Gastrocnemius medialis (tissue), 4 donors: ENCODE measurements around the gene MANF. TPM values are rescaled to one million over a fixed set of nuclear protein-coding genes. Genes with fewer than 3 reads are reported as not detected.

Experiments
- ATAC-seq, 2 donors: fragments of 150-250 bp; one replicate each; pipeline ENCODE4 v1.9.1; 2016
- DNase-seq, 2 donors: peaks; one replicate each; pipeline ENCODE4 v3.0.0-alpha.2; 2019
- H3K27ac ChIP-seq, 4 donors: fragments of 200-600 bp; sonication (generic); 1 replicate in 1 of 4; 2 replicates in 3 of 4; pipeline ENCODE4 v1.5.1; 2016 to 2018; ENCODE audit warnings: mild to moderate bottlenecking in 2 of 4, moderate library complexity in 1 of 4
- H3K27me3 ChIP-seq, 3 donors: fragments of 200-600 bp; sonication (generic) in 2 of 3; 1 replicate in 1 of 3; 2 replicates in 2 of 3; pipeline versions ENCODE4 v1.5.1 to v1.6.0; 2016 to 2019; ENCODE audit warnings: mild to moderate bottlenecking in 1 of 3, moderate library complexity in 1 of 3
- H3K36me3 ChIP-seq, 2 donors: fragments of 200-600 bp; sonication (generic) in 1 of 2; one replicate each; pipeline ENCODE4 v1.5.1; 2017 to 2018
- H3K4me1 ChIP-seq, 2 donors: fragments of 200-600 bp; sonication (generic) in 1 of 2; one replicate each; pipeline ENCODE4 v1.5.1; 2016 to 2017; ENCODE audit warnings: mild to moderate bottlenecking in 2 of 2
- H3K4me3 ChIP-seq, 4 donors: fragments of 200-600 bp; sonication (generic) in 3 of 4; 1 replicate in 1 of 4; 2 replicates in 3 of 4; pipeline ENCODE4 v1.5.1; 2016 to 2019; ENCODE audit warnings: mild to moderate bottlenecking in 2 of 4
- H3K9me3 ChIP-seq, 3 donors: fragments of 200-600 bp; sonication (generic) in 2 of 3; 1 replicate in 1 of 3; 2 replicates in 2 of 3; pipeline ENCODE4 v1.5.1; 2016 to 2019
- POLR2A ChIP-seq, 2 donors: fragments of 450-650 bp; IDR thresholded peaks; one replicate each; pipeline ENCODE4 v1.6.1; 2017; ENCODE audit warnings: antibody characterized with exemption in 2 of 2, mild to moderate bottlenecking in 2 of 2, moderate library complexity in 2 of 2
- in situ Hi-C, 4 donors: fragments of 200-750 bp; cut with MboI; loops; one replicate each; pipeline versions ENCODE4 v1.15.0 to v1.8.0; 2017; ENCODE audit warnings: low sequenced_read_pairs in 4 of 4
- intact Hi-C: fragments of 100-400 bp; cut with DNase I; formaldehyde crosslinking; loops from one replicate; pipeline ENCODE4 v1.15.1; 2023; ENCODE audit warnings: low total_unique reads
- total RNA-seq, 4 donors: library from RNA; depleted of rRNA; stranded (reverse); fragments of >200 nt; gene quantifications; one replicate each; pipeline versions ENCODE4 v1.1.0 to v1.2.3, GENCODE V29; 2016
- TF ChIP-seq, protein P1 (sequence below), 5 experiments: fragments of 450-650 bp in 3 of 5; fragments of 200-600 bp in 2 of 5; sonication (generic) in 2 of 5; IDR thresholded peaks in 4 of 5; conservative IDR thresholded peaks in 1 of 5; 1 replicate in 4 of 5; 2 replicates in 1 of 5; pipeline ENCODE4 v1.5.1; 2016 to 2019; ENCODE audit warnings: antibody characterized with exemption in 5 of 5, mild to moderate bottlenecking in 3 of 5, moderate library complexity in 3 of 5

Gene MANF
- total RNA-seq, 4 donors from 2014 or later: 4.4 to 19.7 (median 11.5) TPM

DNA sequence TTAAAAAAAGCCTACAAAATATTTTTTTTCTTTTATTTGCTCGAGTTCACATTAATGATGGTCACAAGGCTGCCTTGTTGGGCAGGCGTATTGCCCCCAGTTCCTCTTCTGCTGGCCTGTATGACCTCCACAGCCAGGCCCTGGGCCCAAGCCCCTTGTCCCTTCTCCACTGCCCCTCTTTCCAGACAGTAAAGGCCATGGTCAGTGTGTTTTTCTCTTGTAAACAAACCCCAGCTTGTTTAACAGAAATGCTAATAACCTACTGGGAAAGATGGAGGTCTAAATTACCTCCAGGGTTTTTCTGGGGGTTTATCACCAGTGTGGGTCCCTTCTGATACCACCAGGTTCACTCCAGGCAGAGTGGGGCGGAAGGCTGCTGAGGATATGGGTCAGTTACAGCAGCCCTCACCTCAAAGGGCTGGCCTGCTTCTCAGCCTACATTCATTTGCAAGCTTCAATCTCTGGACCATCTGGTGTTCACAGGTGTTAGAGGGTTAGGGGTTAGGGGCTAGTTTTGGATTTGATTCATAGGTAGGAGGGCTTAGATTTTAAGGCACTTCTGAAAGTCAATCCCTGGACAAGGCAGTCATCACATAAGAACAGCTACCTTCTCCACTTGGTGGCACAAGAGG lies 2.0 kb upstream of the MANF start:
- DNase-seq: no peak
- H3K4me3 ChIP-seq: no peak overlapping the region
- H3K9me3 ChIP-seq: no peaks in the 10 kb centered on the region
- intact Hi-C loops: loop anchor here (5.0 kb wide), 1 partner anchor 154 kb away; the partner anchor contains the start of gene RAD54L2
- ATAC-seq: no peak
- TF ChIP-seq, protein P1, sequence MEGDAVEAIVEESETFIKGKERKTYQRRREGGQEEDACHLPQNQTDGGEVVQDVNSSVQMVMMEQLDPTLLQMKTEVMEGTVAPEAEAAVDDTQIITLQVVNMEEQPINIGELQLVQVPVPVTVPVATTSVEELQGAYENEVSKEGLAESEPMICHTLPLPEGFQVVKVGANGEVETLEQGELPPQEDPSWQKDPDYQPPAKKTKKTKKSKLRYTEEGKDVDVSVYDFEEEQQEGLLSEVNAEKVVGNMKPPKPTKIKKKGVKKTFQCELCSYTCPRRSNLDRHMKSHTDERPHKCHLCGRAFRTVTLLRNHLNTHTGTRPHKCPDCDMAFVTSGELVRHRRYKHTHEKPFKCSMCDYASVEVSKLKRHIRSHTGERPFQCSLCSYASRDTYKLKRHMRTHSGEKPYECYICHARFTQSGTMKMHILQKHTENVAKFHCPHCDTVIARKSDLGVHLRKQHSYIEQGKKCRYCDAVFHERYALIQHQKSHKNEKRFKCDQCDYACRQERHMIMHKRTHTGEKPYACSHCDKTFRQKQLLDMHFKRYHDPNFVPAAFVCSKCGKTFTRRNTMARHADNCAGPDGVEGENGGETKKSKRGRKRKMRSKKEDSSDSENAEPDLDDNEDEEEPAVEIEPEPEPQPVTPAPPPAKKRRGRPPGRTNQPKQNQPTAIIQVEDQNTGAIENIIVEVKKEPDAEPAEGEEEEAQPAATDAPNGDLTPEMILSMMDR (IDR thresholded peaks at IDR 0.05 in 4 of 5, conservative IDR thresholded peaks at IDR 0.05 in 1 of 5): no peak
- no peak for TF ChIP-seq POLR2A (IDR thresholded peaks at IDR 0.05)
- in situ Hi-C loops: loop anchor here in 2 of 4 donors (10.0 to 25.0 kb wide), 4 partner anchors 112 to 771 kb away; partner anchors contain the start of genes CISH (in 1 of the 2), MAPKAPK3 (in 1 of the 2) and TEX264 (in 1 of the 2)
- H3K27ac ChIP-seq: no peak overlapping the region
- H3K4me1 ChIP-seq: peaks cover 25 to 28% of the 10 kb centered on the region in 2 donors
- peaks cover 0 to 10% of the 10 kb centered on the region in 2 donors for H3K36me3 ChIP-seq
- H3K27me3 ChIP-seq: no peaks in the 10 kb centered on the region

DNA sequence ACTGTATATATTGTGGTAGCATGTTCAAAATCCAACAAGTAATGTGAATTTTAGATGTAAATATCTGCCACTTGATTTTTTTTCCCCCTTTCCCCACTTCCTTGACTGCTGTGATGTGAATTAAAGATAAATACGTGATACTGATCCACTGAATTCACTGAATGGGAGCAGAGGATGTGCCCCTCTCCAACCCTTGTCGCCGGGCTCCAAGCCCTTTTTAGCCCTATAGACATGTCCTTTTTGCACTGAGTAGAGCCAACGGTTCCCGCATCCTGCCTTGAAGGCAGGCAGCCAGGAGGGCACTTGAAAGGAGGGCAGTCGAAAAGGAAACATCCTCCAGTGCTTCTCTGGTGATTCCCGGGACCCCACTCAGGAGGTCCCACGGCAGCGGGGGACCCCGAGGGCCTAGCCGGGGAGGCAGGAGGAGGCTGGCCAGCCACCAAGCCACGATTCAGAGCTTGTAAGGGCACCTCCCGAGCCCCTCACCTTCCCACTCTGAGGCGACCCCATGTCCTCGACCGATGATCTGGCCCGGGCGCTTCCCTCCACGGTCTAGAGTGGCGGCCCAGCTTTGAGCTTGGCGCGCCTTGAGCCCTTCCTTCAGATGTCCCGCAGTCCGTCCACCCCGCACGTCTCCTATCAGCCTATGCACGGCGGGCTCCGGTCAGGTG lies 901 bp upstream of the MANF start:
- in situ Hi-C loops: loop anchor here in 2 of 4 donors (10.0 to 25.0 kb wide), 4 partner anchors 111 to 772 kb away; partner anchors contain the start of genes CISH (in 1 of the 2), MAPKAPK3 (in 1 of the 2) and TEX264 (in 1 of the 2)
- Histone ChIP-seq H3K4me1 (peaks cover 25 to 28% of the 10 kb centered on the region in 2 donors), H3K9me3 (no peaks in the 10 kb centered on the region), H3K4me3 (peak overlapping the region; percentile 73 to 96 (median 94)), H3K27ac (peak overlapping the region; percentile 91 to 98 (median 92)), H3K36me3 (peaks cover 0 to 21% of the 10 kb centered on the region in 2 donors), H3K27me3 (no peaks in the 10 kb centered on the region)
- TF ChIP-seq POLR2A (IDR thresholded peaks at IDR 0.05): no peak
- TF ChIP-seq, protein P1 (IDR thresholded peaks at IDR 0.05 in 4 of 5, conservative IDR thresholded peaks at IDR 0.05 in 1 of 5): no peak
- peak; percentile 41 to 46 for ATAC-seq
- intact Hi-C loops: loop anchor here (2.0 to 5.0 kb wide), 3 partner anchors 153 to 767 kb away; partner anchors contain the start of genes MAPKAPK3, RAD54L2 and TEX264
- DNase-seq: no peak

GRCh38 chr3:51385621-51386091 lies 565 bp downstream of the MANF start:
- ATAC-seq: no peak
- H3K27me3 ChIP-seq: no peaks in the 10 kb centered on the region
- H3K9me3 ChIP-seq: no peaks in the 10 kb centered on the region
- in situ Hi-C loops (loop anchor here in 2 of 4 donors (10.0 to 25.0 kb wide), 4 partner anchors 109 to 773 kb away; partner anchors contain the start of genes CISH (in 1 of the 2), MAPKAPK3 (in 1 of the 2) and TEX264 (in 1 of the 2)), intact Hi-C loops (loop anchor here (2.0 kb wide), 2 partner anchors 285 to 769 kb away; partner anchors contain the start of genes MAPKAPK3 and TEX264)
- H3K4me3 ChIP-seq: peak overlapping the region; percentile 70 to 96 (median 83)
- peaks cover 0 to 21% of the 10 kb centered on the region in 2 donors for H3K36me3 ChIP-seq
- TF ChIP-seq, protein P1 (IDR thresholded peaks at IDR 0.05 in 4 of 5, conservative IDR thresholded peaks at IDR 0.05 in 1 of 5): no peak
- TF ChIP-seq POLR2A (IDR thresholded peaks at IDR 0.05): no peak
- H3K4me1 ChIP-seq: peaks cover 31 to 34% of the 10 kb centered on the region in 2 donors
- DNase-seq: no peak
- H3K27ac ChIP-seq: peak overlapping the region; percentile 91 to 98 (median 92)

- Histone ChIP-seq H3K4me1 (peaks cover 33 to 36% of the 10 kb centered on the region in 2 donors), H3K27ac (peak overlapping the region in 3 of 4 donors; percentile 91 to 98 (median 92))
- no peak for ATAC-seq
Observed at GRCh38 chr3:51386159-51386851, 1.2 kb downstream of the MANF start.

More at GRCh38 chr3:51386159-51386851, 1.2 kb downstream of the MANF start:
- TF ChIP-seq, protein P1 (IDR thresholded peaks at IDR 0.05 in 4 of 5, conservative IDR thresholded peaks at IDR 0.05 in 1 of 5): no peak
- no peak for TF ChIP-seq POLR2A (IDR thresholded peaks at IDR 0.05)
- H3K36me3 ChIP-seq: peaks cover 0 to 21% of the 10 kb centered on the region in 2 donors
- H3K9me3 ChIP-seq: no peaks in the 10 kb centered on the region
- intact Hi-C loops (no loop called here), in situ Hi-C loops (loop anchor here in 2 of 4 donors (10.0 to 25.0 kb wide), 4 partner anchors 108 to 774 kb away; partner anchors contain the start of genes CISH (in 1 of the 2), MAPKAPK3 (in 1 of the 2) and TEX264 (in 1 of the 2))
- H3K4me3 ChIP-seq: peak overlapping the region; percentile 70 to 96 (median 83)
- no peaks in the 10 kb centered on the region for H3K27me3 ChIP-seq
- DNase-seq: no peak
